GM21825 (cell line): Measurements from ENCODE around the gene GNPTAB.
A peak's percentile ranks its signal among the peaks of the same experiment; 100 is the strongest.

Experiments used
- ATAC-seq: cut with Tn5 transposase; IDR thresholded peaks from one replicate; pipeline ENCODE4 v1.9.1; 2021; ENCODE audit warnings: mild to moderate bottlenecking, moderate library complexity; ENCODE audit not compliant: unreplicated experiment

The GNPTAB gene

DNA sequence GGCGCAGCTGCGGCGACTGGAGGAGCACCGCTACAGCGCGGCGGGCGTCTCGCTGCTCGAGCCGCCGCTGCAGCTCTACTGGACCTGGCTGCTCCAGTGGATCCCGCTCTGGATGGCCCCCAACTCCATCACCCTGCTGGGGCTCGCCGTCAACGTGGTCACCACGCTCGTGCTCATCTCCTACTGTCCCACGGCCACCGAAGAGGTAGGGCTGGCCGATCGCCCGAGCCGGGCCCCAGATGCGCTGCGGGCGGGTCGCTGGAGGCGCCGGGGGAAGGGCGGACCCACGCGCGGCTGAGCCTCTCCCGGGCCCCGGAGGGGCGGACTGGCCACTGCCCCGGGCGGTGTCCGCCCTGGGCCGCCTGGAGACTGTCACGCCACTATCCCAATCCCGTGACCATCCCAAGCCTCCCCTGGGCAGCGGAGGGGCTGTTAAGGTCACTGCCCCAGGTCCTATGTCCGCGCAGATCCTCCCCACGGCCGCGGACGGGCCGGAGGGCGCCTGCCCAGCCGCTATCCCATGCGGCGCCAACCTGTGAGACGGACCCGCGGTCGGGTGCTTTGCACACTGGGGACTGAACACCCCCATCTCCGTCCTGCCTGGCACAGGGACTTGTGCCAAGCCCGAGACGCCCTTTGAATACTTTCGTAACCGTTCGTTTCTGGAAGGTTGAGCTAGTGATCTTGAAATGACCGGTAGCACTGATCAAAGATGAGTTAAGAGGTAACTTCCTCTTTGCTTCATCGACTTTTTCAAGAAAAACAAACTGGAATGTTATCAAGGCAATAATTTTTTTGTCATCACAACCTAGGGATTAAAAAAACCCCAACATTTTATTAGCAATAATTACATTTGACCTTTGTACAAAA is 132.6 kb downstream of the GNPTAB start:
- ATAC-seq, result peak; percentile 30

DNA sequence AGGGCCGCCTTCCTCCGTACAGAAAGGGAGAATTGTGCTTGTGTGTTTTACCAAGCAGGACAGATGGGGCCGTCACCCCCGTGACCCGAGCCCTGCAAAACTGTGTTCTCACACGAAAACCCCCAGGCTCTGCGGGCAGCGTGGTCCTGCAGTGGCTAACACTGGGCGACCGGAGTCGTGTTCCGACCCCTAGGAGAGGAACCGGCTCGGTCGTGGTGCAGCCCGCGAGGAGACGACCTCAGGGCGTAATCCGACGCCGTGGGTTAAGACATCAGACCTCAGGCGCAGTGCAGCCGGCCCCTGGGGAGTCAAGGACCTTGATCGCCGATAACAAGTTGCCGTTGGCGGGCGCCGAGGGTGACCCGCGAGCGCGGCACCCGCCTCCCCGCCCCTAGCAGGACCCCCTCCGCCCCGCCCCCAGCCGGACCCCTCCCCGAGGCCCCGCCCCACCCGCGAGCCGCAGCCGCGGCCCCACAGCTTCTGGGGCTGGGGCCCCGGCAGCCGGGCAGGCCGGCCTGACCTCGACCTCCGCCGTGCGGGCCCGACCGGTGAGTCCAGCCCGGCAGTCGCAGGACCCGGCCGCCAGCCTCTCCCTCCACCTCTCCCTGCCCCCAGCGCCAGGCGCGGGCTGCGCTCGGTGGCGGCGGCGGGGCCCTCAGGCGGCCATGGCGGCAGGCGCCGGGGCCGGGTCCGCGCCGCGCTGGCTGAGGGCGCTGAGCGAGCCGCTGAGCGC is 133.4 kb downstream of the GNPTAB start, which contains the start of gene CHPT1:
Gene CHPT1 (plus strand): TSS at position 444 of the 733 bp plus-strand sequence. CDS start 222 bp downstream, at position 666.
- ATAC-seq, result peak; percentile 59

DNA sequence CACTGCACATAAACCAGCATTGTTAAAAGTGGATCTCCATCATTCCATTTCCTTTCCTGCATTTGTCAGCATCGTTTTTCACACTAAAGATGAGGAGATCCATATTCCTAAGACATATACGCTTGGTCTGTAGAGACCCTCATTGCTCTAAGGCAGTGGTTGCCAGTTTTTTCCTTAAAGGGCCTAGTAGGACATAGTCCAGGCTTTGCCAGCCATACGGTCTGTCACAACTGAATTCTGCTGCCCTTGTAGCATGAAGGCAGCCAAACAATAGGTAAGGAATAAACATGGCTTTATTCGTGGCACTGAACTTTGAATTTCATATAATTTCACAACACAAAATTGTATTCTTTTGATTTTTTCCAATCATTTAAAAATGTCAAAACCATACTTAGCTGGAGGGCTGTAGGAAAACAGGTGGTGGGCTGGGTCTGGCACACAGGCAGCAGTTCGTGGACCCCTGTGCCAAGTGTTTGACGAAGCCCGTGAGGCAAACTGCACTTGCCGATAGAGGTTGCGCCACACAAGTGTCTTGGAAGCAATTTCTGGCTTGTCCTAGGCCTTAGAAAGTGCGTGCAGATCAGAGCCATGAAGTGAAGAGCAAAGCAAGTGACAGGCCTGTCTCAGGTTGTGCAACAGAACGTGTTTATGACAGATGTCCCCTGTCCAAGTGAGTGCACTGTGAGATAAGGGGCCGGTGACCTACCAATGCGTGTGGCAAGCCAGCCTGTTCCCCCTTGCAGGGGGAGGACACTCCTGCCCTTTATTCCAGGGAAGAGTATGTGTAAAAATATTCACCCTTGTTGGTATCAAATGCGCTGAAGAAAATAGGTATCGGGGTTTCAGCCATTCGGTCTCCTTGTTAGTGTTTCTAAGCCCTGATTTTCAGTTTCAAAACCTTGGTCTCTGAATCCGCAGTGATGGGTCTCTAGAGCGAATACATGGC is 134.2 kb downstream of the GNPTAB start:
- no peak for ATAC-seq

DNA sequence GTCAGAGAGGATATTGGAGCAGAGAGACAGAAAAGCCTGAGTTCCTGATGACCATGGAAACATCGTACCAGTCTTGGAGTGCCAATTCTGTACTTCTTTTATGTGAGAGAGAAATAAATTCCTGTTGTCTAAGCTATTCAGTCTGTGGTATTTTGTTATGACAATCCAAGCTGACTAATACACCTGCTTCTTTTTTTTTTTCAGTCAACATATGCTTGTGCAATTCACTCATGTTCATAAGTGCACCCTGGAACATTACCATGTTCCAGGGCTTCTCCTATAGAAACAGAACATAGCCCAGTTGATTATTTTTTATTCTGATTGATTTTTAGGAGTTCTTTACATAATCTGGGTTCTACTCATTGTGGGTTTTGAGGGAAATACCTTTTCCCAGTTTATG is 135.1 kb downstream of the GNPTAB start:
- no peak for ATAC-seq
